GM12878 (cell line): ENCODE data around the gene C16orf86. TPM values are rescaled to one million over a fixed set of nuclear protein-coding genes. Genes with fewer than 3 reads are reported as not detected.
A peak's percentile ranks its signal among the peaks of the same experiment; 100 is the strongest.

Experiments
- ATF2 ChIP-seq: IDR thresholded peaks from 2 replicates; pipeline ENCODE4 v1.6.1; 2012; ENCODE audit warnings: low read length, inconsistent platforms
- CBX3 ChIP-seq: fragments of 200-600 bp; sonication (generic); IDR thresholded peaks from 2 replicates; pipeline ENCODE4 v1.6.1; 2016; ENCODE audit warnings: low read depth, borderline replicate concordance
- CBX5 ChIP-seq: sonication (generic); IDR thresholded peaks from 2 replicates; pipeline ENCODE4 v1.6.1; 2016; ENCODE audit warnings: low read depth, moderate library complexity, mild to moderate bottlenecking, inconsistent platforms
- CEBPZ ChIP-seq: fragments of 150-350 bp; IDR thresholded peaks from 2 replicates; pipeline ENCODE4 v1.6.1; 2016; ENCODE audit warnings: low read depth, low read length
- CHD4 ChIP-seq: fragments of 200-600 bp; sonication (generic); IDR thresholded peaks from 2 replicates; pipeline ENCODE4 v1.6.1; 2016; ENCODE audit warnings: mild to moderate bottlenecking
- ESRRA ChIP-seq: IDR thresholded peaks from 2 replicates; pipeline ENCODE4 v1.6.1; 2012; ENCODE audit warnings: mild to moderate bottlenecking, low read length, improper control_type of control experiment
- JUNB ChIP-seq: IDR thresholded peaks from 2 replicates; pipeline ENCODE4 v1.6.1; 2016; ENCODE audit warnings: antibody characterized with exemption, mild to moderate bottlenecking
- KDM1A ChIP-seq: fragments of 200-600 bp; sonication (generic); IDR thresholded peaks from 2 replicates; pipeline ENCODE4 v1.6.1; 2016; ENCODE audit warnings: borderline replicate concordance
- LARP7 ChIP-seq: fragments of 450-650 bp; IDR thresholded peaks from 2 replicates; pipeline ENCODE4 v1.6.1; 2017; ENCODE audit warnings: mild to moderate bottlenecking
- NBN ChIP-seq: fragments of 450-650 bp; IDR thresholded peaks from 2 replicates; pipeline ENCODE4 v1.6.1; 2016
- NFIC ChIP-seq: IDR thresholded peaks from 2 replicates; pipeline ENCODE4 v1.6.1; 2012; ENCODE audit warnings: low read depth, mild to moderate bottlenecking, inconsistent platforms, low read length, moderate library complexity
- NFYB ChIP-seq: IDR thresholded peaks from 2 replicates; pipeline ENCODE4 v1.6.1; 2011; ENCODE audit warnings: low read depth, mild to moderate bottlenecking, low read length, improper control_type of control experiment, moderate library complexity; ENCODE audit not compliant: insufficient read depth
- PML ChIP-seq: IDR thresholded peaks from 2 replicates; pipeline ENCODE4 v1.6.1; 2012; ENCODE audit warnings: low read length, inconsistent platforms
- POU2F2 ChIP-seq: IDR thresholded peaks from 3 replicates; pipeline ENCODE4 v1.6.1; 2011; ENCODE audit warnings: low read depth, mild to moderate bottlenecking, low read length, borderline replicate concordance
- RCOR1 ChIP-seq: conservative IDR thresholded peaks from 2 replicates; pipeline ENCODE4 v1.6.1; 2012; ENCODE audit warnings: low read depth, low read length, improper control_type of control experiment
- RELA ChIP-seq: fragments of 450-650 bp; IDR thresholded peaks from 2 replicates; pipeline ENCODE4 v1.8.0; 2014; ENCODE audit warnings: borderline replicate concordance; ENCODE audit not compliant: partially characterized antibody
- SP1 ChIP-seq: IDR thresholded peaks from one replicate; pipeline ENCODE4 v1.6.1; 2011; ENCODE audit warnings: low read depth, low read length
- TCF12 ChIP-seq: IDR thresholded peaks from 2 replicates; pipeline ENCODE4 v1.6.1; 2011; ENCODE audit warnings: low read depth, mild to moderate bottlenecking, low read length
- TCF7 ChIP-seq: IDR thresholded peaks from 2 replicates; pipeline ENCODE4 v1.6.1; 2014; ENCODE audit warnings: antibody characterized with exemption, borderline replicate concordance
- ZBTB11 ChIP-seq: fragments of 450-650 bp; formaldehyde crosslinking; IDR thresholded peaks from 2 replicates; pipeline ENCODE4 v1.5.0; 2022; ENCODE audit warnings: mild to moderate bottlenecking, missing genetic modification characterization
- ZNF217 ChIP-seq: fragments of 450-650 bp; IDR thresholded peaks from 2 replicates; pipeline ENCODE4 v1.6.1; 2017; ENCODE audit warnings: antibody characterized with exemption, mild to moderate bottlenecking
- polyA plus RNA-seq, 11 experiments: library from polyadenylated mRNA; depleted of rRNA in 4 of 11; unstranded in 6 of 11; stranded (reverse) in 5 of 11; fragments of >200 nt; fragmentation: Nextera tagmentation in 4 of 11; fragmentation: Illumina TruSeq in 1 of 11; extraction: Ambion mirVana in 4 of 11; extraction: Trizol in 1 of 11; gene quantifications; 1 replicate in 1 of 11; 2 replicates in 10 of 11; pipeline versions ENCODE4 v1.2.1 to v1.2.3, GENCODE V29; 2011 to 2016; ENCODE audit warnings: inconsistent platforms in 2 of 11, missing spikeins in 2 of 11, low read depth in 1 of 11
- total RNA-seq, 4 experiments: library from RNA; depleted of rRNA in 3 of 4; stranded (reverse); fragments of >200 nt in 3 of 4; fragmentation: Illumina TruSeq in 1 of 4; extraction: Trizol in 1 of 4; gene quantifications; 2 replicates each; pipeline versions ENCODE4 v1.2.1 to v1.2.3, GENCODE V29; 2013 to 2021
- TF ChIP-seq, protein P1 (sequence below): fragments of 450-650 bp; IDR thresholded peaks from 2 replicates; pipeline ENCODE4 v1.6.1; 2014; ENCODE audit warnings: mild to moderate bottlenecking

C16orf86 gene
- total and polyA plus RNA-seq, 10 of the 15 experiments (the other 5 are each of a cell fraction or from before 2014, with no cell fraction given), result 0.11 to 3.3 (median 1.6) TPM

- TF ChIP-seq ZBTB11, result no peak
- TF ChIP-seq TCF12, result no peak
- peak; percentile 7 for TF ChIP-seq RELA
- TF ChIP-seq CEBPZ, result no peak
- no peak for TF ChIP-seq CHD4
- no peak for TF ChIP-seq ESRRA
- TF ChIP-seq CBX3, result no peak
- TF ChIP-seq PML, result no peak
- no peak for TF ChIP-seq ZNF217
- TF ChIP-seq SP1, result peak; percentile 25
- TF ChIP-seq NFYB, result no peak
- TF ChIP-seq ATF2, result no peak
- no peak for TF ChIP-seq KDM1A
- no peak for TF ChIP-seq CBX5
- no peak for TF ChIP-seq RCOR1
- TF ChIP-seq JUNB, result no peak
- TF ChIP-seq, protein P1, sequence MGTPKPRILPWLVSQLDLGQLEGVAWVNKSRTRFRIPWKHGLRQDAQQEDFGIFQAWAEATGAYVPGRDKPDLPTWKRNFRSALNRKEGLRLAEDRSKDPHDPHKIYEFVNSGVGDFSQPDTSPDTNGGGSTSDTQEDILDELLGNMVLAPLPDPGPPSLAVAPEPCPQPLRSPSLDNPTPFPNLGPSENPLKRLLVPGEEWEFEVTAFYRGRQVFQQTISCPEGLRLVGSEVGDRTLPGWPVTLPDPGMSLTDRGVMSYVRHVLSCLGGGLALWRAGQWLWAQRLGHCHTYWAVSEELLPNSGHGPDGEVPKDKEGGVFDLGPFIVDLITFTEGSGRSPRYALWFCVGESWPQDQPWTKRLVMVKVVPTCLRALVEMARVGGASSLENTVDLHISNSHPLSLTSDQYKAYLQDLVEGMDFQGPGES, result no peak
- TF ChIP-seq NBN, result peak; percentile 70; the same call in 1 of the 2 replicates
- TF ChIP-seq TCF7, result no peak
- TF ChIP-seq LARP7, result no peak
- no peak for TF ChIP-seq POU2F2
- no peak for TF ChIP-seq NFIC
Measured at GRCh38 chr16:67659675-67660563, 6.7 kb upstream of the C16orf86 start, which contains the start of gene ACD (continued).
